Keratinocyte (primary cell): Measurements from ENCODE around the gene LMAN1.

Source experiments
- EZH2 ChIP-seq: IDR thresholded peaks from one replicate; pipeline ENCODE4 v1.6.1; 2012; ENCODE audit warnings: inconsistent platforms, mild to moderate bottlenecking, low read length, moderate library complexity
- TF ChIP-seq, protein P1 (sequence below), 3 experiments: IDR thresholded peaks in 1 of 3; conservative IDR thresholded peaks in 1 of 3; optimal IDR thresholded peaks in 1 of 3; 2 replicates in 2 of 3; 3 replicates in 1 of 3; pipeline versions ENCODE3 to v1.5.1; 2011; ENCODE audit warnings: low read length in 3 of 3, mild to moderate bottlenecking in 3 of 3, moderate library complexity in 2 of 3, control low read depth in 1 of 3, inconsistent platforms in 1 of 3; ENCODE audit not compliant: insufficient read depth in 2 of 3; ENCODE audit errors: extremely low read depth in 1 of 3

DNA sequence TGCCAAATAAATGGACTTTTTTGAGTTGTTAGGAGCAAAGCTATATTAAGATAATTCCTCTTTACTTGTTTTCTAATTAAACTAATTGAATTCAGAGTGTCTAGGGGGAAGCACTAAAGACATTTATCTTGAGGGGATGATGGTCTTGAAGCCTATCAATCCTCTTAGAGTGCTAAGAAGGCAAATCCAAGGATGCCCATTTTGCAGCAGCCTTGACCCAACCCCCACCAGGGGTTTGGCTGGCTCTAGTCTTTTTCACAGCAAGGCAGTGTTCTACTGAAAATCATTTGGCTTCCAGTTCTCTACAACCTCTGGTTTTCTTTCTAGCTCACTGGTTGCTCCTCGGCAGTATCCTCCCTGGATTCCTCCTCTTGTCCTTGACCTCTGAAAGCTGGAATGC lies 79.3 kb downstream of the LMAN1 start:
- TF ChIP-seq, protein P1, sequence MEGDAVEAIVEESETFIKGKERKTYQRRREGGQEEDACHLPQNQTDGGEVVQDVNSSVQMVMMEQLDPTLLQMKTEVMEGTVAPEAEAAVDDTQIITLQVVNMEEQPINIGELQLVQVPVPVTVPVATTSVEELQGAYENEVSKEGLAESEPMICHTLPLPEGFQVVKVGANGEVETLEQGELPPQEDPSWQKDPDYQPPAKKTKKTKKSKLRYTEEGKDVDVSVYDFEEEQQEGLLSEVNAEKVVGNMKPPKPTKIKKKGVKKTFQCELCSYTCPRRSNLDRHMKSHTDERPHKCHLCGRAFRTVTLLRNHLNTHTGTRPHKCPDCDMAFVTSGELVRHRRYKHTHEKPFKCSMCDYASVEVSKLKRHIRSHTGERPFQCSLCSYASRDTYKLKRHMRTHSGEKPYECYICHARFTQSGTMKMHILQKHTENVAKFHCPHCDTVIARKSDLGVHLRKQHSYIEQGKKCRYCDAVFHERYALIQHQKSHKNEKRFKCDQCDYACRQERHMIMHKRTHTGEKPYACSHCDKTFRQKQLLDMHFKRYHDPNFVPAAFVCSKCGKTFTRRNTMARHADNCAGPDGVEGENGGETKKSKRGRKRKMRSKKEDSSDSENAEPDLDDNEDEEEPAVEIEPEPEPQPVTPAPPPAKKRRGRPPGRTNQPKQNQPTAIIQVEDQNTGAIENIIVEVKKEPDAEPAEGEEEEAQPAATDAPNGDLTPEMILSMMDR (optimal IDR thresholded peaks at IDR 0.05 in 1 of 3, IDR thresholded peaks at IDR 0.05 in 1 of 3, conservative IDR thresholded peaks at IDR 0.05 in 1 of 3; ENCODE audit: extremely low read depth in 1 of 3, insufficient read depth in 2 of 3, low read length in 3 of 3), result no peak
- no peak for TF ChIP-seq EZH2
